Omental fat pad (tissue), 4 donors: ENCODE measurements around the gene SUPT4H1. TPM values are rescaled to one million over a fixed set of nuclear protein-coding genes. Genes with fewer than 3 reads are reported as not detected.

Experiments
- ATAC-seq: fragments of 150-250 bp; one replicate; pipeline ENCODE4 v1.9.1; 2016; ENCODE audit warnings: mild to moderate bottlenecking, moderate library complexity; ENCODE audit not compliant: low FRiP score
- DNase-seq: peaks from one replicate; pipeline ENCODE4 v3.0.0-alpha.2; 2019; ENCODE audit warnings: low spot score
- total RNA-seq, 4 donors: library from RNA; depleted of rRNA; stranded (reverse); fragments of >200 nt; gene quantifications; one replicate each; pipeline ENCODE4 v1.1.0, GENCODE V29; 2016
- TF ChIP-seq, protein P1 (sequence below), 3 donors: fragments of 450-650 bp; IDR thresholded peaks; one replicate each; pipeline ENCODE4 v1.5.1; 2016 to 2017; ENCODE audit warnings: antibody characterized with exemption in 3 of 3, mild to moderate bottlenecking in 3 of 3, moderate library complexity in 2 of 3

SUPT4H1 gene
- total RNA-seq, 4 donors from 2014 or later, result 42.1 to 49.2 (median 47.3) TPM

GRCh38 chr17:58335061-58335731 is 16.8 kb downstream of the SUPT4H1 start:
- TF ChIP-seq, protein P1, sequence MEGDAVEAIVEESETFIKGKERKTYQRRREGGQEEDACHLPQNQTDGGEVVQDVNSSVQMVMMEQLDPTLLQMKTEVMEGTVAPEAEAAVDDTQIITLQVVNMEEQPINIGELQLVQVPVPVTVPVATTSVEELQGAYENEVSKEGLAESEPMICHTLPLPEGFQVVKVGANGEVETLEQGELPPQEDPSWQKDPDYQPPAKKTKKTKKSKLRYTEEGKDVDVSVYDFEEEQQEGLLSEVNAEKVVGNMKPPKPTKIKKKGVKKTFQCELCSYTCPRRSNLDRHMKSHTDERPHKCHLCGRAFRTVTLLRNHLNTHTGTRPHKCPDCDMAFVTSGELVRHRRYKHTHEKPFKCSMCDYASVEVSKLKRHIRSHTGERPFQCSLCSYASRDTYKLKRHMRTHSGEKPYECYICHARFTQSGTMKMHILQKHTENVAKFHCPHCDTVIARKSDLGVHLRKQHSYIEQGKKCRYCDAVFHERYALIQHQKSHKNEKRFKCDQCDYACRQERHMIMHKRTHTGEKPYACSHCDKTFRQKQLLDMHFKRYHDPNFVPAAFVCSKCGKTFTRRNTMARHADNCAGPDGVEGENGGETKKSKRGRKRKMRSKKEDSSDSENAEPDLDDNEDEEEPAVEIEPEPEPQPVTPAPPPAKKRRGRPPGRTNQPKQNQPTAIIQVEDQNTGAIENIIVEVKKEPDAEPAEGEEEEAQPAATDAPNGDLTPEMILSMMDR (IDR thresholded peaks at IDR 0.05), result no peak
- DNase-seq, result no peak
- ATAC-seq, result no peak

GRCh38 chr17:58334661-58335060 is 17.3 kb downstream of the SUPT4H1 start:
- ATAC-seq (no peak), DNase-seq (no peak)
- TF ChIP-seq, protein P1 (IDR thresholded peaks at IDR 0.05), result no peak

GRCh38 chr17:58334256-58334655 is 17.7 kb downstream of the SUPT4H1 start:
- TF ChIP-seq, protein P1 (IDR thresholded peaks at IDR 0.05), result no peak
- DNase-seq (no peak), ATAC-seq (no peak)

DNA sequence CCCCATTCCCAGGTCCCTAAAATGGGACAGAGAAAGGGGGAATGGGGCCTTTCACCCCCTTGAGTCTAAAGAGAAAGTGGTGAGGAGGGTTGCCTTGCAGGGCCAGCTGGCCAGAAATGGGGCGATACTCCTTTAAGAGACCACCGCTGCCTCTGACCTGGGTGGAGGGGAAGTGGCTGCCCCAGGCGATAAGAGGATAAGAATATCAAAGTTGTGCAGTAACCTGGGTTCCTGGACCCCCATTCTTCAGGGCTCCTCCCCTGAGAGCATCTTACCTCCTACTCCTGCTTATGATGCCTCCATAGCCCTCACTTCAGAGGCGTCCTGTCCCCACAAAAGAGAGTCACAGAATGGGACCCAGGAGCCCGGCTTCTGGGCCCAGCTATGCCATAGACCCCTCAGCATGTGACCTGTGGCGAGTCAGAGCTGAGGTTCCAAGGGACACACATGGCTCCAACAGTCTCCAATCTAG is 18.2 kb downstream of the SUPT4H1 start:
- DNase-seq, result no peak
- ATAC-seq, result no peak
- TF ChIP-seq, protein P1 (IDR thresholded peaks at IDR 0.05), result no peak

DNA sequence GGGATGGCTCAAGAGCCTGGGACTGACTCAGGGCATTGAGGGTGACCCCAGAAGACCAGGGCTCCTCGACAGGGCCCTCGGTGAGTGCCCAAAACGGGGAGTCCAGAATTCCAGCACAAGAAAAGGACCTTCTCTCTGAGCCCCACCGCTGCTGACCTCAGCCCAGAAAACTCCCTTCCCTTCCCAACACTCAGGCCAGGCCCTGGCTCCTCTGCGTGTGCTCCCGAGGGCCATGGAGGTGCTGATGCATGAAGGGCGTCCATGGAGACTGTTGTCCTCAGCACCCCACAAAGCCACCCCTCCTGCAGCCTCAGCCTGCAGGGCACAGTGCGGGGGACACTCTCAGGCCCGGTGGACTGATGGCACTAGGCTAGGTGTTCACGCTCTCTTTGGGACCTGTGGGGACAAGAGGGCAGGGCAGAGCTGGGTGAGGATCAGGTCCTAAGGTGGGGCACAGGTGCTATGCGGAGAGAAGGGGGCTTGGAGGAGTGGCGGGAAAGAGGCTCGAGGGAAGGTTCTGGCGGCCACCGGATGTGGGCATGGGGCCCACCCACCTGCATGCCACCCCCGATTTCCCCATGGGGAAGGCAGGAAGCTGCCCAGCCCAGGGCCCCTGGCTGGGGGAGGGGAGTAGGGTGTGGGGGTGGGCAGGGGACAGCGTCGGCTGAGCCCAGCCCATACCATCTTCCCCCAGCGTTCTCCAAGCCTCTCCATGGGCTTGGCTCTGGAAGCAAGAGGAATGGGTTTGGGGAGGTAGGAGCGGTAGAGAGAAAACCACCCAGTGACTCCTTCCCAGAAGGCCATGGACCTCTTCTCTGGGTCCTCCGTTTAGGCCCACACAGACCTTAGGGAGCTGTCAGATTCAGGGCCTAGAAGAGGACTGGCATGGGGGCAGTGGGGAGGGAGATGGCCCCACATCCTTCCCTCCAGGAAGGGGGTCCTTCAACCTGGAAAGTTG is 18.9 kb downstream of the SUPT4H1 start:
- TF ChIP-seq, protein P1 (IDR thresholded peaks at IDR 0.05), result no peak
- no peak for DNase-seq
- ATAC-seq, result no peak

- DNase-seq (no peak), ATAC-seq (no peak)
- TF ChIP-seq, protein P1 (IDR thresholded peaks at IDR 0.05), result no peak
These were observed 19.9 kb downstream of the SUPT4H1 start for GRCh38 chr17:58331815-58332777.
